ENCODE data around the gene CTRB1. TPM values are rescaled to one million over a fixed set of nuclear protein-coding genes. Genes with fewer than 3 reads are reported as not detected.

The CTRB1 gene
- total and polyA plus RNA-seq, 2 of the 13 experiments (the other 11 are each of a cell fraction or from before 2014, with no cell fraction given) = not detected

DNA sequence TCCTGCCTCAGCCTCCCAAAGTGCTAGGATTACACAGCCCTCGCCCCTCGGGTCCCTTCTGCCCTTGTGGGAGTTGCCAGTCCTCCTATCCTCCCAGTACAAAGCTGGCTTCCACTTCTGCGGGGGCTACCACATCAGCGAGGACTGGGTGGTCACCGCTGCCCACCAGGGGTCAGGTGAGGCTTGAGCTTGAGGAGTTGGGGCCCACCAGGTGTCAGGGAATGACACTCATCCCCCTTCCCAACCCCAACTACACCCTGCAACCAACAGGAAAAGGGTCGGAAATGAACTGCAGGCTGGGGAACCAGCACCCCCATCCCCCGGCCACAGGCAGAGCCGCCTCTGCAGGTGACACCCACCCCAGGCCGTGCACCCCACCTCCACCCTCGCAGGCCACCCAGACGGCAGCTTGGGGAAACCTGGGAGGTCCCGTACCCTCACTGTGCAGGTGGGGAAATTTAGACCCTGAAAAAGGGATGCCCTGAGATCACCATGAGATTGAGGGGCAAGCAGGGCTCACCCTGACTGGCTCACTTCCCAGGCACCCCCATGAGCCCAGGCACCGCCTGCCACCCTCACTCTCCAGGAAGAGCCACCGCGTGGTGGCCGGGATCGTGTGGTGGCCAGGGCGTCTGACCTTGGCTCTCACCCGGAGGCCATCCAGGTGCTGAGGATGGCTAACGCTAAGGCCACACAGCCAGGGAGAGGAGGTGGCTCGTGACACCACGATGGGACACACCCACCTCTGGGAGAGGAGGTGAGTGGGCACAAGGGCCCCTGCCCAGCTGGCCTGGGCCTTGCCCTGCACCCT is 8.0 kb downstream of the CTRB1 start (continued):
- TF ChIP-seq, protein P1, sequence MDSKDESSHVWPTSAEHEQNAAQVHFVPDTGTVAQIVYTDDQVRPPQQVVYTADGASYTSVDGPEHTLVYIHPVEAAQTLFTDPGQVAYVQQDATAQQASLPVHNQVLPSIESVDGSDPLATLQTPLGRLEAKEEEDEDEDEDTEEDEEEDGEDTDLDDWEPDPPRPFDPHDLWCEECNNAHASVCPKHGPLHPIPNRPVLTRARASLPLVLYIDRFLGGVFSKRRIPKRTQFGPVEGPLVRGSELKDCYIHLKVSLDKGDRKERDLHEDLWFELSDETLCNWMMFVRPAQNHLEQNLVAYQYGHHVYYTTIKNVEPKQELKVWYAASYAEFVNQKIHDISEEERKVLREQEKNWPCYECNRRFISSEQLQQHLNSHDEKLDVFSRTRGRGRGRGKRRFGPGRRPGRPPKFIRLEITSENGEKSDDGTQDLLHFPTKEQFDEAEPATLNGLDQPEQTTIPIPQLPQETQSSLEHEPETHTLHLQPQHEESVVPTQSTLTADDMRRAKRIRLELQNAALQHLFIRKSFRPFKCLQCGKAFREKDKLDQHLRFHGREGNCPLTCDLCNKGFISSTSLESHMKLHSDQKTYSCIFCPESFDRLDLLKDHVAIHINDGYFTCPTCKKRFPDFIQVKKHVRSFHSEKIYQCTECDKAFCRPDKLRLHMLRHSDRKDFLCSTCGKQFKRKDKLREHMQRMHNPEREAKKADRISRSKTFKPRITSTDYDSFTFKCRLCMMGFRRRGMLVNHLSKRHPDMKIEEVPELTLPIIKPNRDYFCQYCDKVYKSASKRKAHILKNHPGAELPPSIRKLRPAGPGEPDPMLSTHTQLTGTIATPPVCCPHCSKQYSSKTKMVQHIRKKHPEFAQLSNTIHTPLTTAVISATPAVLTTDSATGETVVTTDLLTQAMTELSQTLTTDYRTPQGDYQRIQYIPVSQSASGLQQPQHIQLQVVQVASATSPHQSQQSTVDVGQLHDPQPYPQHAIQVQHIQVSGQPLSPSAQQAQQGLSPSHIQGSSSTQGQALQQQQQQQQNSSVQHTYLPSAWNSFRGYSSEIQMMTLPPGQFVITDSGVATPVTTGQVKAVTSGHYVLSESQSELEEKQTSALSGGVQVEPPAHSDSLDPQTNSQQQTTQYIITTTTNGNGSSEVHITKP (CRISPR knock-in tag; IDR thresholded peaks at IDR 0.05; ENCODE audit: low read depth) = no peak
- TF ChIP-seq, protein P2, sequence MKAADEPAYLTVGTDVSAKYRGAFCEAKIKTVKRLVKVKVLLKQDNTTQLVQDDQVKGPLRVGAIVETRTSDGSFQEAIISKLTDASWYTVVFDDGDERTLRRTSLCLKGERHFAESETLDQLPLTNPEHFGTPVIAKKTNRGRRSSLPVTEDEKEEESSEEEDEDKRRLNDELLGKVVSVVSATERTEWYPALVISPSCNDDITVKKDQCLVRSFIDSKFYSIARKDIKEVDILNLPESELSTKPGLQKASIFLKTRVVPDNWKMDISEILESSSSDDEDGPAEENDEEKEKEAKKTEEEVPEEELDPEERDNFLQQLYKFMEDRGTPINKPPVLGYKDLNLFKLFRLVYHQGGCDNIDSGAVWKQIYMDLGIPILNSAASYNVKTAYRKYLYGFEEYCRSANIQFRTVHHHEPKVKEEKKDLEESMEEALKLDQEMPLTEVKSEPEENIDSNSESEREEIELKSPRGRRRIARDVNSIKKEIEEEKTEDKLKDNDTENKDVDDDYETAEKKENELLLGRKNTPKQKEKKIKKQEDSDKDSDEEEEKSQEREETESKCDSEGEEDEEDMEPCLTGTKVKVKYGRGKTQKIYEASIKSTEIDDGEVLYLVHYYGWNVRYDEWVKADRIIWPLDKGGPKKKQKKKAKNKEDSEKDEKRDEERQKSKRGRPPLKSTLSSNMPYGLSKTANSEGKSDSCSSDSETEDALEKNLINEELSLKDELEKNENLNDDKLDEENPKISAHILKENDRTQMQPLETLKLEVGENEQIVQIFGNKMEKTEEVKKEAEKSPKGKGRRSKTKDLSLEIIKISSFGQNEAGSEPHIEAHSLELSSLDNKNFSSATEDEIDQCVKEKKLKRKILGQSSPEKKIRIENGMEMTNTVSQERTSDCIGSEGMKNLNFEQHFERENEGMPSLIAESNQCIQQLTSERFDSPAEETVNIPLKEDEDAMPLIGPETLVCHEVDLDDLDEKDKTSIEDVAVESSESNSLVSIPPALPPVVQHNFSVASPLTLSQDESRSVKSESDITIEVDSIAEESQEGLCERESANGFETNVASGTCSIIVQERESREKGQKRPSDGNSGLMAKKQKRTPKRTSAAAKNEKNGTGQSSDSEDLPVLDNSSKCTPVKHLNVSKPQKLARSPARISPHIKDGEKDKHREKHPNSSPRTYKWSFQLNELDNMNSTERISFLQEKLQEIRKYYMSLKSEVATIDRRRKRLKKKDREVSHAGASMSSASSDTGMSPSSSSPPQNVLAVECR (CRISPR knock-in tag; IDR thresholded peaks at IDR 0.05; ENCODE audit: borderline replicate concordance) = 0 out of 2 replicates have a peak, but pooled peaks have one; percentile 35
- TF ChIP-seq POLR2AphosphoS5 (IDR thresholded peaks at IDR 0.05; ENCODE audit: low read depth, low read length) (peak; percentile 15), ZMAT3 (CRISPR knock-in tag; conservative IDR thresholded peaks at IDR 0.05) (no peak), TBX2 (CRISPR knock-in tag; IDR thresholded peaks at IDR 0.05; ENCODE audit: borderline replicate concordance) (no peak), DMAP1 (CRISPR knock-in tag; IDR thresholded peaks at IDR 0.05) (no peak), CHD2 (IDR thresholded peaks at IDR 0.05; ENCODE audit: low read depth, low read length) (no peak), KDM5A (IDR thresholded peaks at IDR 0.05; ENCODE audit: borderline replicate concordance, low read length) (no peak), GPN1 (CRISPR knock-in tag; IDR thresholded peaks at IDR 0.05; ENCODE audit: borderline replicate concordance) (no peak), SOX13 (IDR thresholded peaks at IDR 0.05) (no peak), SOX13 (CRISPR knock-in tag; conservative IDR thresholded peaks at IDR 0.05 in 1 of 2, IDR thresholded peaks at IDR 0.05 in 1 of 2) (no peak), ZNF546 (CRISPR knock-in tag; conservative IDR thresholded peaks at IDR 0.05) (no peak), ZNF451 (CRISPR knock-in tag; IDR thresholded peaks at IDR 0.05) (no peak), BHLHE40 (IDR thresholded peaks at IDR 0.05; ENCODE audit: low read length) (no peak), ZFY (CRISPR knock-in tag; IDR thresholded peaks at IDR 0.05) (no peak), AGO1 (IDR thresholded peaks at IDR 0.05; ENCODE audit: low read depth, low read length, poor library complexity, severe bottlenecking) (peak; percentile 91), DPF2 (CRISPR knock-in tag; IDR thresholded peaks at IDR 0.05; ENCODE audit: borderline replicate concordance, low read depth) (no peak), PHB2 (IDR thresholded peaks at IDR 0.05; ENCODE audit: partially characterized antibody) (no peak), ZC3H4 (CRISPR knock-in tag; IDR thresholded peaks at IDR 0.05; ENCODE audit: borderline replicate concordance) (no peak), ZMYM2 (CRISPR knock-in tag; IDR thresholded peaks at IDR 0.05) (no peak), ZNF225 (CRISPR knock-in tag; IDR thresholded peaks at IDR 0.05) (0 out of 2 replicates have a peak, but pooled peaks have one; percentile 32)
- TF ChIP-seq, protein P3, sequence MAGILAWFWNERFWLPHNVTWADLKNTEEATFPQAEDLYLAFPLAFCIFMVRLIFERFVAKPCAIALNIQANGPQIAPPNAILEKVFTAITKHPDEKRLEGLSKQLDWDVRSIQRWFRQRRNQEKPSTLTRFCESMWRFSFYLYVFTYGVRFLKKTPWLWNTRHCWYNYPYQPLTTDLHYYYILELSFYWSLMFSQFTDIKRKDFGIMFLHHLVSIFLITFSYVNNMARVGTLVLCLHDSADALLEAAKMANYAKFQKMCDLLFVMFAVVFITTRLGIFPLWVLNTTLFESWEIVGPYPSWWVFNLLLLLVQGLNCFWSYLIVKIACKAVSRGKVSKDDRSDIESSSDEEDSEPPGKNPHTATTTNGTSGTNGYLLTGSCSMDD (CRISPR knock-in tag; IDR thresholded peaks at IDR 0.05) = no peak
